MCF 10A (cell line): Measurements from ENCODE around the gene IPO4. TPM values are rescaled to one million over a fixed set of nuclear protein-coding genes. Genes with fewer than 3 reads are reported as not detected.
A peak's percentile ranks its signal among the peaks of the same experiment; 100 is the strongest.
"Not testable (repeated sequence)": the region's sequence is repeated elsewhere in the genome, so short reads cannot be mapped to it uniquely, and the experiment has no call there.

Source experiments
- BruUV-seq: library from RNA; stranded (reverse); fragments of 400-500 nt; replicated peaks from 2 replicates; lab custom pipeline; 2021; lab: Mats Ljungman, UMichigan
- CTCF ChIA-PET: fragments of 300-600 bp; sonication (Branson Sonifier 250); formaldehyde crosslinking; extraction: SDS; loops from one replicate; lab custom pipeline; 2021; ENCODE audit warnings: antibody characterized with exemption, inconsistent platforms; lab: Yijun Ruan, JAX
- POLR2A ChIA-PET: fragments of 300-600, 350-650 bp; sonication (Branson Sonifier 250); formaldehyde crosslinking; extraction: SDS; loops from one replicate; lab custom pipeline; 2020; ENCODE audit warnings: antibody characterized with exemption, inconsistent platforms; lab: Yijun Ruan, JAX
- DNase-seq: peaks from one replicate; pipeline ENCODE4 v3.0.0-alpha.2; 2018; ENCODE audit not compliant: unreplicated experiment
- H3K27ac Mint-ChIP-seq: one replicate; pipeline ENCODE4 v1.8.0; 2022; ENCODE audit warnings: mild to moderate bottlenecking, low read depth, mixed read lengths; ENCODE audit not compliant: unreplicated experiment
- H3K27me3 Mint-ChIP-seq: one replicate; pipeline ENCODE4 v1.8.0; 2022; ENCODE audit warnings: mixed read lengths; ENCODE audit not compliant: insufficient read depth, unreplicated experiment
- H3K36me3 Mint-ChIP-seq: one replicate; pipeline ENCODE4 v1.8.0; 2022; ENCODE audit warnings: mild to moderate bottlenecking, moderate library complexity, mixed read lengths; ENCODE audit not compliant: insufficient read depth, unreplicated experiment
- H3K4me1 Mint-ChIP-seq: one replicate; pipeline ENCODE4 v1.8.0; 2022; ENCODE audit warnings: mixed read lengths; ENCODE audit not compliant: insufficient read depth, unreplicated experiment
- H3K4me3 Mint-ChIP-seq: one replicate; pipeline ENCODE4 v1.8.0; 2022; ENCODE audit warnings: mild to moderate bottlenecking, moderate library complexity, mixed read lengths; ENCODE audit not compliant: unreplicated experiment
- H3K9me3 Mint-ChIP-seq: one replicate; pipeline ENCODE4 v1.8.0; 2022; ENCODE audit warnings: mixed read lengths; ENCODE audit not compliant: unreplicated experiment
- CTCF ChIP-seq: fragments of 200-600 bp; IDR thresholded peaks from one replicate; pipeline ENCODE4 v1.8.0; 2022; ENCODE audit warnings: antibody characterized with exemption, mild to moderate bottlenecking; ENCODE audit not compliant: unreplicated experiment
- intact Hi-C: fragments of 100-400 bp; cut with micrococcal nuclease; formaldehyde crosslinking; loops from 2 replicates; pipeline ENCODE4 v1.14.1; 2022
- total RNA-seq: library from RNA; stranded (reverse); gene quantifications from 2 replicates; pipeline ENCODE4 v1.2.3, GENCODE V29; 2022

Gene IPO4
- total RNA-seq, 1 experiment from 2014 or later, result 100 TPM

GRCh38 chr14:24231263-24232120 is 42.9 kb upstream of the IPO4 start:
- peak overlapping the region; percentile 77 for H3K4me3 Mint-ChIP-seq
- intact Hi-C loops, result loop anchor here (1.0 kb wide), 1 partner anchor 15 kb away; the partner anchor contains the start of gene MDP1
- H3K4me1 Mint-ChIP-seq, result peaks cover 26% of the 10 kb centered on the region
- no peaks in the 10 kb centered on the region for H3K27me3 Mint-ChIP-seq
- ChIA-PET POLR2A (interaction anchor here (0.6 to 2.5 kb wide), 16 partner anchors 11 to 659 kb away, joined by 3 to 14 read pairs (median 3); partner anchors contain the start of genes CHMP4A, IPO4, MDP1 and RNF31), CTCF (interaction anchor here (0.6 to 1.2 kb wide), 9 partner anchors 15 to 582 kb away, joined by 3 to 5 read pairs (median 3); partner anchors contain the start of gene CIDEB)
- H3K9me3 Mint-ChIP-seq, result no peaks in the 10 kb centered on the region
- no peak for TF ChIP-seq CTCF
- peaks cover 48% of the 10 kb centered on the region for H3K36me3 Mint-ChIP-seq
- DNase-seq, result peak; percentile 23
- peak overlapping the region; percentile 70 for H3K27ac Mint-ChIP-seq
- TSS peak; percentile 61 for BruUV-seq

GRCh38 chr14:24228902-24229301 is 40.3 kb upstream of the IPO4 start:
- ChIA-PET CTCF (interaction anchor here (0.8 to 1.9 kb wide), 2 partner anchors 69 to 79 kb away, joined by 3 to 9 read pairs; partner anchors contain the start of gene CIDEB), POLR2A (interaction anchor here (0.6 to 1.6 kb wide), 5 partner anchors 9 to 71 kb away, joined by 3 to 5 read pairs (median 3); partner anchors contain the start of genes DHRS1, MDP1 and NOP9)
- peaks cover 26% of the 10 kb centered on the region for H3K4me1 Mint-ChIP-seq
- no peak for DNase-seq
- no peak overlapping the region for H3K27ac Mint-ChIP-seq
- BruUV-seq, result no TSS peak
- intact Hi-C loops, result no loop called here
- no peaks in the 10 kb centered on the region for H3K27me3 Mint-ChIP-seq
- H3K36me3 Mint-ChIP-seq, result peaks cover 50% of the 10 kb centered on the region
- TF ChIP-seq CTCF, result no peak
- H3K4me3 Mint-ChIP-seq, result no peak overlapping the region
- no peaks in the 10 kb centered on the region for H3K9me3 Mint-ChIP-seq

DNA sequence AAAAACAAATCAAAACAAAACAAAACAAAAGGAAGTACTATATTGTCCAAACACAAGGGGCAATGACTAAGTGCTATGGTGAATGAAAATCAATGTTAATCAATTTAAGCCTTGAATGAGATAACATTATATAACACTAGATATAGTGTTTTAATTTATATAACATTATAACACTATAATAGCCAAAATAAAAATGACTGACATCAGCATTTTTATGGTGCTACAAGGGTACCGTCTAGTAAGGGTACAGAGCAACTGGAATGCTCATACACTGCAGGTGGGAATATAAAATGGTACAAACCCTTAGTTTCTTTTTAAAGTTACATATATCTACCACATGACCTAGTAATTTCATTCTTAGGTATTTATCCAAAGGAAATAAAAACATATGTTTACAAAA is 37.9 kb upstream of the IPO4 start:
- ChIA-PET POLR2A (interaction anchor here (1.3 kb wide), 1 partner anchor 13 kb away, joined by 3 read pairs; the partner anchor contains the start of gene CHMP4A), CTCF (interaction anchor here (1.3 to 2.3 kb wide), 3 partner anchors 17 to 106 kb away, joined by 3 to 7 read pairs (median 4); partner anchors contain the start of gene CIDEB)
- Mint-ChIP-seq H3K27me3 (no peaks in the 10 kb centered on the region), H3K9me3 (no peaks in the 10 kb centered on the region), H3K27ac (no peak overlapping the region), H3K4me1 (peaks cover 20% of the 10 kb centered on the region), H3K4me3 (no peak overlapping the region), H3K36me3 (peaks cover 51% of the 10 kb centered on the region)
- DNase-seq, result no peak
- BruUV-seq, result no TSS peak
- intact Hi-C loops, result no loop called here
- TF ChIP-seq CTCF, result no peak

GRCh38 chr14:24224618-24225071 is 36.0 kb upstream of the IPO4 start:
- Mint-ChIP-seq H3K9me3 (no peaks in the 10 kb centered on the region), H3K27me3 (no peaks in the 10 kb centered on the region), H3K27ac (peak overlapping the region; percentile 73), H3K4me1 (peaks cover 20% of the 10 kb centered on the region), H3K4me3 (peak overlapping the region; percentile 43), H3K36me3 (peaks cover 44% of the 10 kb centered on the region)
- POLR2A ChIA-PET, result interaction anchor here (0.8 to 2.9 kb wide), 8 partner anchors 9 to 75 kb away, joined by 3 to 18 read pairs (median 4); partner anchors contain the start of genes CHMP4A, MDP1, NOP9 and TINF2
- DNase-seq, result peak; percentile 54
- no TSS peak for BruUV-seq
- CTCF ChIA-PET, result interaction anchor here (0.6 to 2.3 kb wide), 3 partner anchors 8 to 219 kb away, joined by 3 to 7 read pairs (median 4); partner anchors contain the start of gene CIDEB
- TF ChIP-seq CTCF, result no peak
- intact Hi-C loops, result no loop called here

DNA sequence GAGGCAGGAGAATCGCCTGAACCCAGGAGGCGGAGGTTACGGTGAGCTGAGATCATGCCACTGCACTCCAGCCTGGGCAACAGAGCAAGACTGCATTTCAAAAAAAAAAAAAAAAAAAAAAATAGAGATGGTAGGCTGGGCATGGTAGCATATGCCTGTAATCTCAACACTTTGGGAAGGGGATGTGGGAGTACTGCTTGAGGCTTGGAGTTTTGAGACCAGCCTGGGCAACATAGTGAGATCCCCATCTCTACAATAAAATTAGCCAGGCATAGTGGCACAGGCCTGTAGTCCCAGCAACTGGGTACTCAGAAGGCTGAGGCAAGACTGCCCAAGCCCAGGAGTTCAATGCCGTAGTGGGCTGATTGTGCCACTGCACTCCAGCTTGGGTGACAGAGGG is 34.4 kb upstream of the IPO4 start:
- DNase-seq, H3K4me3 Mint-ChIP-seq, H3K27ac Mint-ChIP-seq, H3K27me3 Mint-ChIP-seq, intact Hi-C loops, BruUV-seq, H3K9me3 Mint-ChIP-seq: not testable (repeated sequence)
- ChIA-PET CTCF (interaction anchor here (1.7 kb wide), 1 partner anchor 74 kb away, joined by 9 read pairs; no protein-coding TSS in a partner anchor), POLR2A (interaction anchor here (0.7 to 0.9 kb wide), 2 partner anchors 27 to 74 kb away, joined by 3 read pairs; no protein-coding TSS in a partner anchor)
- peaks cover 35% of the 10 kb centered on the region for H3K36me3 Mint-ChIP-seq
- H3K4me1 Mint-ChIP-seq, result peaks cover 20% of the 10 kb centered on the region
